Measurements from ENCODE around the gene MILR1. TPM values are rescaled to one million over a fixed set of nuclear protein-coding genes. Genes with fewer than 3 reads are reported as not detected.
"Not testable (repeated sequence)": the region's sequence is repeated elsewhere in the genome, so short reads cannot be mapped to it uniquely, and the experiment has no call there.

Gene MILR1
- total RNA-seq, 1 donor from 2014 or later = 11.0 TPM

DNA sequence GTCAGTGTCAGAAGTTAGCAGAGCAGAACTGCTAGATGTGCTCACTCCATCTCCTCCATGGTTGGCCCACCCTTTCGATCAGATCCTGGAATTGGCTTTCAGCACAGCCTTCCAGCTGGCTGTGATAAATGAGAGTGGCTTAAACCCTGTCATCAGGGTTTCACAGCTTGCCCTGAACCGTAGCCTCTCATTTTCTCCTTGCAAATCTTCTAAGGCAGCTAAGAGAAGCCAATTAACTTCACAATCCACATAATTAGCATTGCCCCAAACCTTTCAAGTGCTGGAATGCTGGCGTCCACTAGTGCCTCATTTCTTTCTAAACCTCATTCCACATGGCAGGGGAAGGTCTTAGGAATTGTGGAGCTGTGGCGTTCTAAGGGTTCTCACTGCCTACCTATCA lies 21.7 kb downstream of the MILR1 start:
- no peak for DNase-seq (ENCODE audit: low spot score)

- no peak for DNase-seq (ENCODE audit: low spot score)
Observed at GRCh38 chr17:64471440-64471839, 22.5 kb downstream of the MILR1 start.

DNA sequence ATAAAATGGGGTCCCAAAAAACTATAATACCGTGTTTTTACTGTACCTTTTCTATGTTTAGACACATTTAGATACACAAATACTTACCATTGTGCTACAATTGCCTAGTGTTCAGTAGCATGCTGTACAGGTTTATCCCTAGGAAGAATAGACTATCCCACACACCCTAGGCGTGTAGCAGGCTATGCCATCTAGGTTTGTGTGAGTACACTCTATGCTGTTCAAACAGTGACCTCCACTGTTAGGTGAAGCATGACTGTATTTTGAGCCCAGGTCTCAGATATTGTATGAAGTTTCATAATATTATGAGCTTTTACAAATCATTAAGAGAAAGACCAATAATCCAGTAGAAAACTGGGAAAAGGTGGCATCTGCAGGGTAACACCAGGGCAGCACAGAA lies 23.6 kb downstream of the MILR1 start:
- no peak for DNase-seq (ENCODE audit: low spot score)

- DNase-seq (ENCODE audit: low spot score) = no peak
Observed at GRCh38 chr17:64477849-64478248, 28.9 kb downstream of the MILR1 start.

- DNase-seq (ENCODE audit: low spot score) = no peak
Observed at GRCh38 chr17:64480951-64481350, 32.0 kb downstream of the MILR1 start.

DNA sequence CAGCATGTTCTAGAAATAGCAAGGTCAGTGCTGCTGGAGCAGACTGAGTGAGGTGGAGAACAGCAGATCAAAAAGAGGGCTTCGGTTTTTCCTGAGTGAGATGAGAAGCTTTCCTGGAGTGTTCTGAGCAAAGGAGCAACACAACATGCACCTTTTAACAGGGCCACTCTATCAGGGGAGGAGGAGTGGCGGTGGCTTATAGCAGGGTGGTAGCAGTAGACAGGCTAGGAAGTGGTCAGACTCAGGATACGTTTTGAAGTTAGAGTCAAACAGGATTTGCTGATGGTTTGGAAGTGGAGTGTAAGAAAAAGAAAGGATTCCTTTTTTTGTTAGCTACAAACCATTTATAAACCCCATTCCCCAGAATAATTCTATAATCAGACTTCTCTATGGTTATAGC lies 35.5 kb downstream of the MILR1 start:
- DNase-seq (ENCODE audit: low spot score) = no peak

DNA sequence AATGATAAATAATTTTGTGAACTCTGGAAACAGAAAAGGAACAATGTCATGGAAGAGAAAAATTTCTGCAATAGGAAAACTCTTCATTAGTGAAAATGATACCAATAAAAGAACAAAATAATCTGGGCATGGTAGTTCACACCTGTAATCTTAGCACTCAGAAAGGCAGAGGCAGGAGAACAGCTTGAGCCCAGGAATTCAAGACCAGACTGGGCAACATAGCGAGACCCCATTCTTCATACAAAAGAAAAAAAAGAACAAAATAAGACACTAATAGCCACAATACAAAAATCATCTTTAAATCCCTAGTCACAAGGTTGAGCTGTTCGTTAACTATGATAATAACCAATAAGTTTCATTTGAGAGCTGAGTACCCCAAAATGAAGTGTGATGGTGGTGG lies 39.4 kb downstream of the MILR1 start:
- no peak for DNase-seq (ENCODE audit: low spot score)

DNA sequence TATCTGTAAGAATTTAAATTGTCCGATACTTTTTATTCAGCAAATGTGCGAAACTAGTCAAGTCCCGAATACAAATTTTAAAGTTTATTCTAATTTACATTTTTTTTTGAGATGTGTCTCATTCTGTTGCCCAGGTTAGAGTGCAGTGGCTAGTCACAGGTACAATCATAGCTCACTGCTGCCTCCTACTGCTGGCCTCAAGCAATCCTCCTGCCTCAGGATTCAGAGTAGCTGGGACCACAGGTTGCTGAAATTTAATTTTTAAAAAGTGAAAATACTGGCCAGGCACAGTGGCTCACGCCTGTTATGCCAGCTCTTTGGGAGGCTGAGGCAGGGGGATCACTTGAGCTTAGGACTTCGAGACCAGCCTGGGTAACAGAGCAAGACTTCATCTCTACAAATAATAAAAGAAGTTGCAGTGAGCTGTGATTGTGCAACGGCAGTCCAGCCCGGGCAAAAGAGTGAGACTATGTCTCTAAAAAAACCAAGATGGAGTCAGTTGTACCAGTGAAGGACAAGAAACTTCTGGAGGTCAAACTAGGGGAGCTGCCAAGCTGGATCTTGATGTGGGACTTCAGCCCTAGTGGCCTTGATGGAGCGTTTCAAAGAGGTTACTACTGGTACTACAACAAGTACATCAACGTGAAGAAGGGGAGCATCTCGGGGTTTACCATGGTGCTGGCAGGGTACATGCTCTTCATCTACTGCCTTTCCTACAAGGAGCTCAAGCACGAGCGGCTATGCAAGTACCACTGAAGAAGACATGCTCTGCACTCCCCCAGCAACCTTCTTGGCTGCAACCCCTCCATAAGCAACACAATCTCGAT lies 42.3 kb downstream of the MILR1 start:
- no peak for DNase-seq (ENCODE audit: low spot score)

- no peak for DNase-seq (ENCODE audit: low spot score)
Observed at GRCh38 chr17:64491994-64492393, 43.1 kb downstream of the MILR1 start.

- DNase-seq (ENCODE audit: low spot score) = no peak
Observed at GRCh38 chr17:64492481-64493109, 43.7 kb downstream of the MILR1 start.

DNA sequence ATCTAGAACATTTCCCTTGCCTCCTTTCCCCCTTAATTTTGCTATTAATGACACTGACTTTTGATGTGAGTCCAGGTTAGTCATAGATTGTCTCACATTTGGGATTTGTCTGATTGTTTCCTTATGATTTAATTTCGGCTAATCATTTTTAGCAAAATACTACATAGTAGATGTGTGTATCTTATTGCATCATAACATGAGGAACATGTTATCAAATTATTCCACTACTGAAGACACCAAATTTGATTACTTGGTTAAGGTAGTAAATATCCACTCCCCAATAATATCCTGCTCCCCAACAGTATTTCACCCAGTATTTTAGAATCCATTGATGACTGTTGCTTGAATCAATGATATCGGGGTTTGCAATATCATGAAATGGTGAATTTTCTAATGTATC lies 45.2 kb downstream of the MILR1 start:
- no peak for DNase-seq (ENCODE audit: low spot score)

DNA sequence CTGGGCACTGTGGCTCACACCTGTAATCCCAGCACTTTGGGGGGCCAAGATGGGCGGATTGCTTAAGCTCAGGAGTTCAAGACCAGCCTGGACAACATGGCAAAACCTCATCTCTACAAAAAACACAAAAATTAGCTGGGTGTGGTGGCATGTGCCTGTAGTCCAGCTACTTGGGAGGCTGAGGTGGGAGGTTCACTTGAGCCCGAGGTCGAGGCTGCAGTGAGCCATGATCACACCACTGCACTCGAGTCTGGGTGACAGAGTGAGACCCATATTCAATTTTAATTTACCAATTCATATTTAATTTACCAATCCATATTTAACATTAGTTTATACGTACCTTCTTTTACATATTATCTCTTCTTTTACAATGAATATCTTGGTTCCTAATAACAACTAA lies 46.4 kb downstream of the MILR1 start:
- DNase-seq (ENCODE audit: low spot score) = not testable (repeated sequence)

GRCh38 chr17:64496348-64496785 lies 47.5 kb downstream of the MILR1 start:
- no peak for DNase-seq (ENCODE audit: low spot score)

DNA sequence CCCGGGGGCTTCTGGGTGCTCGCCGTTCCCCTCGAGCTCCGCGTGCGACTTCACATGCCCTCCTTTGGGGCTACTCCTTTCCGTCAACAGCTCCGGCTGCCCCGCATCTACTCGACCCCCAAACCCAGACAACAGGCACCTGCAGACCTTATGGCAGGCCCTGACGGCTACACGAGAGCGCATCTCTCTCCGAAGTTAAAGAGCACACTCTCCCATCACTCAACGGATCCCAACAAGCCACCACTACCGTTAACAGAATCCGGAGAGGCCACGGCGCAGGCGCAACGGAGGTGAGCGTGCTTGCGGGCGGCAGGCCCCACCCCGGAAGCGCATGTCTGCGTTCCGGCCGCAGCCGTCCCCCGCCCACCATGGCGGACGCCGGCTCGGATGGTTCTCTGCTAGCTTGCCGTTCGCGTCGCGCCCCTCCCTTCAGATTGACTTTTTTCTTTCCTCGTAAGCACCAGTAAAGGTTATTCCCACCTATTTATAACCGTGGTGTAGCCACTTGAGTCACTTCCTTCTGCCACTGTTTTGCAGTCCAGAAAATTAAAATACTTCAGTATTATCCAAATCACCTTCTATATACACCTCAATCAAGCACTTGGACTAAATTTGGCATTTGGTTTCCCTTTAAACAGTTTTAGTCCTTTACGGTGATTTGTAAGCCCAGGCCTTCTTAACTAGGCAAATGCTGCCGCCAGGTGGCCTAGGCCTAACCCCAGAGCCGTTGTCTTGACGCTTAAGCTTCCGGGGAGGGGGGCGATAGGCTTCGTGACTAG lies 48.1 kb downstream of the MILR1 start, which contains the start of gene POLG2:
TSS of gene POLG2 (minus strand) at position 269 of the 779 bp plus-strand sequence. CDS start at position 183, 86 bp downstream.
- peak; percentile 93 for DNase-seq (ENCODE audit: low spot score)

- no peak for DNase-seq (ENCODE audit: low spot score)
Observed at GRCh38 chr17:64497565-64498035, 48.7 kb downstream of the MILR1 start.

- no peak for DNase-seq (ENCODE audit: low spot score)
Observed at GRCh38 chr17:64498308-64499203, 49.6 kb downstream of the MILR1 start.

GRCh38 chr17:64499805-64500486 lies 51.0 kb downstream of the MILR1 start:
- no peak for DNase-seq (ENCODE audit: low spot score)

DNA sequence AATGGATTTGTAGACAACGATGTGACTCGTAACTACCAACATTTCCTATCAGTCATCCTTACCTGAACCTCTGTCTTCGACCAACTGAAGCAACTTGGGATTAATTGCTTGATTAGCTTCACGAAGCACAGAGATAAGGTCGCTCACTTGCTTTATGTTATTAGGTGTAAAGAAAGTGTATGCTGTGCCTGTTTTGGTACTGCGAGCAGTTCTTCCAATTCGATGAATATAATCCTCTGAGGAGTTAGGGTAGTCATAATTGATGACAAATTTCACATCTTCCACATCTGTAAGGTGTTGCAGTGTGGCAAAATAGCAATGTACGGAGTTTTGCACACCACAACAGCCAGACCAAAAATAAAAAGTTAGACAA lies 51.6 kb downstream of the MILR1 start:
- DNase-seq (ENCODE audit: low spot score) = no peak

DNA sequence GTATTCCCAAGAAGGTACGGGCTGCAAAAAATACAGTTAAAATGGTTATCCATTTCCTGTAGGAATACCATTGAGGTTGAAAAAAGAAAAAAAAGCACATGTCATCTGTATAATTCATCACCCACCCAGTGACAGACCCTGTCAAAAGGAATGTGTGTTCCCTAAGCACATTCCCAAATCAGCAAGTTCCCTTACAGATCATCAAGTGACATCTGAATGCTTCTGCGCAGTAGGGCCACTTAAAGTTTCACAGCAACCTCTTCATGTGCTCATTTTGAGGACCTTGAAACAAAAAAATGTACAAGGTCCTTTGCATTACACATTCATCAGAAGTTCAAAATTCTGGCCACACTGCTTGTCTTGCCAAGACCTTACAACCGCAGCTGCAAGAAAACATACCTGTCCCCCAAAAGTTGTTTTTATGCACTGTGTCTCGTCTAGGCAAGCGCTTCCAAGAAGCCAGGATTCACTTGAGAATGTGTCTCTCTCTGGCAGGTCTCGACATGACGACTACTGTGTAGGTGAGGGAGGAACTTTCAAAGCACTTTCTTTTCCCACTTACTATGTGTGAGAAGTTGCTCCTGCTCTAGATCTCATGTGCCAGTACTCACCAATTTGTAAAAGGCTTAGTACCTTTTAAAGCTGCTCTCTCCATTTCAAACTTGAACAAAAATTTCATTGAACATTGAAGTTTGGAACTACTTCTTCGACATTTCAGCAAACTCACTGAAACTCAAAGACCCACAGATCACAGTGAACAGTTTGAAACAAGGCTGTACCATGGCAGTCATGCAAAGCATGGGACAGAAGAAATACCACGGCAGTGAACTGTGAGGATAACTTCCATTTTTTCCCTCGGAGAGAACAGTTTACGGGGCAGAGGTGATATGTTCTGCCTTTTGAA lies 52.2 kb downstream of the MILR1 start:
- DNase-seq (ENCODE audit: low spot score) = no peak

GRCh38 chr17:64502021-64502420 lies 53.1 kb downstream of the MILR1 start:
- DNase-seq (ENCODE audit: low spot score) = no peak
